Skin epidermis (tissue), 12 donors: ENCODE measurements around the gene HIP1R.
A peak's percentile ranks its signal among the peaks of the same experiment; 100 is the strongest.
"Not testable (repeated sequence)": the region's sequence is repeated elsewhere in the genome, so short reads cannot be mapped to it uniquely, and the experiment has no call there.

Source experiments
- H3K27ac ChIP-seq, 21 experiments: fragments of 200-600 bp; sonication (generic) in 11 of 21; one replicate each; pipeline ENCODE4 v1.5.0; 2020; ENCODE audit warnings: mild to moderate bottlenecking in 3 of 21, inconsistent platforms in 2 of 21, moderate library complexity in 2 of 21
- H3K4me3 ChIP-seq, 7 experiments: fragments of 200-600 bp; sonication (generic) in 2 of 7; one replicate each; pipeline ENCODE4 v1.5.0; 2020; ENCODE audit warnings: inconsistent platforms in 2 of 7, mild to moderate bottlenecking in 2 of 7, moderate library complexity in 1 of 7

HIP1R gene

DNA sequence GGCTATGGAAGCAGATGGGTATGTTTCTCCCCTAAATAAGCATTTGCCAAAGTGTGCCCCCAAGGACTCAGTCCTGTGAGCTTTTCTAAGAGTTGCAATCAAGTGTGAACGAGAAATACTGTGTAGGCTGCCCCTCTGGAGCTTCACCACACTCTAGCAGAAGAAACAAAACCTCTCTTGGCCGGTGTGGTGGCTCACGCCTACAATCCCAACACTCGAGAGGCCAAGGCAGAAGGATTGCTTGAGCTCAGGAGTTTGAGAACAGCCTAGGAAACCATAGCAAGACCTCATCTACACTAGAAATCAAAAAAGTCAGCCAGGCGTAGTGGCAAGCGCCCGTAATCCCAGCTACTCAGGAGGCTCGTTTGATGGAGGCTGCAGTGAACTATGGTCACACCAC, 50.9 kb downstream of the HIP1R start:
- Histone ChIP-seq H3K4me3 (no peak overlapping the region), H3K27ac (peak overlapping the region in 12 of 21 experiments; percentile 1 to 92 (median 80))

DNA sequence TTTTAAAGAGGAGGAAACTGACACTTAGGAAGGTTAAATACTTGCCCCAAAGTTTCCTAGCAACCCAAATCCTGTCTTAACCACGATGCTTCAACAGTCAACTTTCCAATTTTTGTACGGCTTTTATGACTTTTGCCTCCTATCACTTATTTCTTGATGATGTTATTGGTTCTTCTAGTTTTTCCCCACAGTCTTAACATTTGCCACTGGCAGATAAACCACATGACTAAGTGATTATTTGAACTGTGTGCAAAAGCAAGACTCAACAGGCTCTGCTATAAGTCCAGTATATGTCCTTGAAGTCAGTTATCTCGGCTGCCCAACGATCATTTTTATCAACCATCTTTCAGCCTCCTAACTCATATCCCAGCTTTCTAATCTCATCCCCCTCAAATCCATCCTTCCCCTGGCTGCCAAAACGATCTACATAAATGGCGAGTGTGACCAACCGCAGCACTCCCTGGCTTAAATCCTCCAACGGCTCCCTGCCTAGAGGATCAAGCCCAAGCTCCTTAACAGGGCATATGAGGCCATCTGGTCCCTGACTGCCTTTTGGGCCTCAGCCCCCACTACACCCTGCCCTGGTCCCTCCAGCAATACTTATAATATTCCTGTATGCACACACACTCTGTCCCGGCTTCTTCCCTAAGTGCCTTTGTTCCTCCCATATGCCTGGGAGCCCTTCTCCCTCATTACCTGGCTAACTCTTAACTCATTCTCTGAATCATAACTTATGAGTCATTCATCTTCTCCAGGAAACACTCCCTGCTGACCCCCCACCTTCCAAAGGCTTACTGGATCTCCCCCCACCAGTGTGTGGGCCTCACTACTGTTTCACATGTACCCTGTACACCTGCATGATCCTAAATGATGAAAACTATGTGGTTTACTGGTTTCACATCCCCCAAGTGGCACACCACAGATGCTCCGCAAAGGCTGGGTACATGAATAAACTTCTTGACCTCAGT, 51.9 kb downstream of the HIP1R start:
- peak overlapping the region in 20 of 21 experiments; percentile 13 to 92 (median 80) for H3K27ac ChIP-seq
- H3K4me3 ChIP-seq: peak overlapping the region in 1 of 7 experiments; percentile 20

DNA sequence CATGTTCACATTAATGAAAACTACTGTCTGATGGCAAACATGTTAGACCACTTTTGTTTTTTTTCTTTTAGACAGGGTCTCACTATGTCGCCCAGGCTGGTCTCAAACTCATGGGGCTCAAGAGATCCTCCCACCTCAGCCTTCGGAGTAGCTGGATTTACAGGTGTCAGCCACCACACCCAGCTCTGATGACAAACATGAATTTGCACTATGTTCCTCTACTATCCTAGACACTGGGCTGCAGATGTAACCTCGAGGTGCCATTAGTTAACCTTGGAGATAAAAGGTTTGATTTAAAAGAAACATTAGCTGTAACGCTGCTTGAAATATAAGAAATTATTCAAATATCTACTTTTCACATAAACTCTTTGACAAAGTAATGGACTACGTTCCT, 52.6 kb downstream of the HIP1R start:
- Histone ChIP-seq H3K27ac (peak overlapping the region in 20 of 21 experiments; percentile 13 to 92 (median 80)), H3K4me3 (peak overlapping the region in 1 of 7 experiments; percentile 20)

DNA sequence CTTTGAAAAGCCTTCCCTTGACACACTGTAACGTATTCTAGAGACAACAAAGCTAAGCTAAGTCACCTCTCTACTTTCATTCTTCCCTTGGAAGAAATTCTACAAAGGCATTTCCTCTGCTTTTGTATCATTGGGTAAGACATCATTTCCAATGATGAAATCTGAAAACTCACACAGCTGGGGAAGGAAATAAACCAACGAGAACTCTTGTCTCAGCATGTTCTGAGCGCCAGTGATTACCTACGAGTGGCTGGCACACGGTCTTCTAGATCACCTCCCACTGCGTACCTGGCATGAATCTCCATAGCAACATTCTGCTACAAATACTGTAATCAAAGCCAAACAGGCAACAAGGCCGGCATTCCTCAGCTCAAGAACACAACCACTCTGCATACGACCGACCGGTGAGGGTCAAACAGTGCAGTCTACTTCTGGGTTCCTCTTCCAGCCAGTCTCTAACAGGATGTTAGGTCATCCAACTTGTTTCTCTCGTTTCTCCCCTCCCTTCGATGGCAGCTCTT, 53.0 kb downstream of the HIP1R start:
- Histone ChIP-seq H3K27ac (peak overlapping the region; percentile 33 to 93 (median 80)), H3K4me3 (peak overlapping the region in 2 of 7 experiments; percentile 5 to 20)

DNA sequence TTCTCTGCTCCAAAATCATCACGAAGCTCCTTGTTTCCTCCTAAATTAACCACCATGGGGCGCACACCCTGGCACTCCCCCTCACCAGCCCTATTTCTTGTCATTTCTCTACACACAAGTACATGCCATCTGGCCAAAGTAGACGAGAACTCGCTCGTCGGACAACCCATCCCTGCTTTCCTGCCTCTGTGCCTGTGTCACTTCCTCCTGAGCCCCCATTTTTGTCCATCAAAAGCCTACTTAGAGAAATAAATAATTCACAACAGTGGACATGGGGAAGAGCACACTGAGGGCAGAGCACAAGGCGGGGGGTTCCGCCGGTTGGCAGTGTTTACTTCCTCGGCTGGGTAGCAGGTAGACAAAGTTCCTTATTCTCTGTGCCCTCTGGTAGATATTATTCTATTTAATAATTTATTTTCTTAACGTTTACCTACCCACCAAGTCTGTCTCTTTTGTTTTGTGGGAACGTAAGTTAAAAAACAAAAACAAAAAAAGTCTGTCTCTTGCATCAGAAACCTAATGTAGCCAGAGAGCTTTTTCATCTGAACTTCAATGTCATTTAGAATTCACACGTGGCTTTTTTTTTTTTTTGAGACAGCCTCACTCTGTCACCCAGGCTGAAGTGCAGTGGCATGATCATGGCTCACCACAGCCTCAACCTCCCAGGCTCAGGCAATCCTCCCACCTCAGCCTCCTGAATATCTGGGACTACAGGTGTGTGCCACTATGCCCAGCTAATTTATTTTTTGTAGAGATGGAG, 54.7 kb downstream of the HIP1R start:
- peak overlapping the region in 17 of 21 experiments; percentile 36 to 93 (median 83) for H3K27ac ChIP-seq
- no peak overlapping the region for H3K4me3 ChIP-seq

DNA sequence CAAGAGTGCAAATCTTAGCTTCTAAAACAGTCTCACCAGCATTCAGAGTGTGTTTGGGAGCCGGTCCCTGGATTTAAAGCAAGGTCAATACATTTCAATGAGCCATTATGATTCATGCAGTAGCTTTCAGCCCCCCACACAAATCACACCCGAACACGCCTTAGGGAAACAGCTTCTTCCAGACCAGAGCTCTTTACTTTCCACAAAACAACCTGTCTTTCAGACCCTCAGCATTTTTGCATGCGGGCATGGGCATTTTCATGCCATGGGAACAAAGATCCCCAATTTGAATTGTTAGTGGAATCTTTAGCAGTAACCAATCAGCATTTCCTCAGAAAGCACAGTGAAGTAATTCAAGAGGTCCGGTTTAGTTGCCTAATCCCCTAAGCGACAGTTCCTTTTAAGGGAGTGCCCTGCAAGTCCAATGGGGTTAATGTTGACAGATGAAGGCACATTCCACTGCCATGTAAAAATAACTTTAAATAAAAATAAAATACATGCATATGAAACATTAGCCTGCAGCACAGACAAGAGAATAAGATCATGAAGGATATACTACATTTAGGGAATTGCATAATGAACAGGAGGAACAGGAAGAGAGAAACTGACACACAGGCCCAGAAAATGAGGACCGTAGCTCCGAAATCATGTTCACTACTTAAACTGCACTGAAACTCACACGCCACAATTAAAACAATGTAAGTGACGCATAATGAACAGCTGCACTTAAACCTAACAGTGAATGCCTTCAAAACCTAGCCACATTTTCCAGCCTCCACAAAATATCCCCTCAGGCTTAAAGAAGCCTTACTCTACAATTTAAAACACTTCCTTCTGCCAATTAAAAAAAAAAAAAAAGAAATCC, 56.6 kb downstream of the HIP1R start:
- peak overlapping the region in 1 of 7 experiments; percentile 4 for H3K4me3 ChIP-seq
- peak overlapping the region in 18 of 21 experiments; percentile 32 to 84 (median 62) for H3K27ac ChIP-seq

DNA sequence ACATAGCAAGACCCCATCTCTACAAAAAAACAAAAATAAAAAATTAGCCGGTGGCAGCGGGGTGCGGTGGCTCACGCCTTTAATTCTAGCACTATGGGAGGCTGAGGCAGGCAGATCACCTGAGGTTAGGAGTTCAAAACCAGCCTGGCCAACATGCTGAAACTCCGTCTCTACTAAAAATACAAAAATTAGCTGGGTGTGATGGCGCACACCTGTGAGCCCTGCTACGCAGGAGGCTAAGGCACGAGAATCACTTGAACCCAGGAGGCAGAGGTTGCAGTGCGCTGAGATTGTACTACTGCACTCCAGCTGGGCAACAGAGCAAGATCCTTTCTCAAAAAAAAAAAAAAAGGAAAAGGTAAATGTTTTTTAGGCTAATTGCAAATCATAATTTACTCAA, 57.5 kb downstream of the HIP1R start:
- peak overlapping the region in 17 of 21 experiments; percentile 5 to 84 (median 62) for H3K27ac ChIP-seq
- not testable (repeated sequence) for H3K4me3 ChIP-seq

DNA sequence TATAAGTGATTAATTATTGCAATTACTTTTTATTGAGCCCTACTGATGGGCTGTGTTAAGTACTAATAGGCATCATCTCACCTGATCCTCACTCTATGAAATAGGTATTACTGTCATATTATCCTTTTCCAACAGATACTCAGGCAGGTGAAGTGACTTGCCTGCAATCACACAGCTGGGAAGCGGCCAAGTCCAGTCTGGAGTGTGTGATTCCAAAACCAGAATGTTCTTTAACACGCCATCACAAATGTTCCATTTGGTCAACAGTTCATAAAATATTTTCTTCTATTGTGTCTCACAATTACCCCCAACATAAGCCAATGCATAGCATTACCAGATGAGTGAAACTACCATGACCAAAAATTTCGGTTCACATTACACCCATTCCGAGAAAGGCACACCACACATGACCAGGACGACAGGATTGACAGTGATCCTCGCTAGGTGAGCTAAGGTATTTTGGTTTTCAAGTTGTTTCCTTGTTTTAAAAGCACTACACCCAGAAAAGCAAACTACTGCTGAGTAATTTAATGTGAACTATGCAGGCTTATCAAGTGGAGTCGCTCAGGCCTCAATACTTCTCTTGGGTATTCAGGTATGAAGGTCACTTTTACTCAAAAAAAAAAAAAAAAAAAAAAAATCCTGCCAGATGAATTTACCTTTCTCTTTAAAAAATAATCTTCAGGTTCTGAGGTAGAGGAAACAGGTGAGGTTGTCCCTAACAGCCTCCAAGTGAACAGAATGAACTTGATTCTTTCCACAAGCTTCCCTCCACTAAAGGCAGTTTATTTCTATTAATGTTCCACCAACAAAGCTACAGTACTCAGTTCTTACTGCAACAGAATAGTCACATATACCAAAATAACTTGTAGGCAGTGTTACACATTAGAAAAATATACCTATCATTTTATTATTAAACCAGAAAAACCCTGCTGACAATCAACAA, 58.2 kb downstream of the HIP1R start:
- peak overlapping the region in 5 of 7 experiments; percentile 50 to 88 (median 77) for H3K4me3 ChIP-seq
- H3K27ac ChIP-seq: peak overlapping the region in 13 of 21 experiments; percentile 21 to 100 (median 95)

DNA sequence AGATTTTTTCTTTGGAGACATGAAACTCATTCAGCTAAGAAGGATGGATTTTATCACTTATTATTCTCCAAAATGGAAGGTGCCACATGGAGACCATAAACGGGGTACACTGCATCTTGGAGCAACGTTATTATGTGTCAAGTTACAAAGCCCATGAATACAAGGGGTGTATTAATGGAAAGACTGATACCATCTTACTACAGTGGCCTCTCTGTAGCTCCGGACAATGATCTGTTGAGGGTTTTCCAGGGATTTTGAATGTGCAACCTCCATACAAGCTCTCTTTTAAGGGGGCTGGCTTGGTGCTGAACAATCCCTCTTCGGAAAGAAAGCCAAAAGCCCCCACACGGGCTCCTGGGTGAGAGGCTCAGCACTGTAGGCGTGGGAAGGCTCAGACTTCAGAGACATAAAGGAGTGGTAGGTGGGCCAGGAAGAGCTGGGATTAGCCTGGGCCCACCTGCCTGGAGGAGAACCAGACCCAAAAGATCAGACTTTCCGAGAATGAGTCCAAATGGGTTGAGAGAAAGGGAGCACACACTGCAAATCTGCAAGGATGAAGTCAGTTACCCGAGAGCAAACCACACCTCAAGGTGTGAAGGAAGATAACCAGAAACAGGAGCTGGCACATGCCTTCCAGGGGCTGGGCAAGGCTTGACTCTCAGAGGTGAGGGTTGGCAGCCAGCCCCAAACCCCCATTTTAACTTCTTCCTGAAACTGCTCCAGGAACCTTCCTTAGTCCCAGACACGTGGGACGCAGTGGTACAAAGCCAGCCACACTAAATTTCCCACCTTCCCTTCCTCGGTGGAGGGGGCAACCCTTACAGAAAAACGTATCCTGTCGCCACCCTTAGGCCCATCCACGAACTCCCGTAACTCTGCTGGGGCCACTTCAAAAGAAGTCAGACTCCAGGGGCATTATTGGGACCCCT, 59.2 kb downstream of the HIP1R start:
- H3K27ac ChIP-seq: peak overlapping the region; percentile 79 to 100 (median 94)
- H3K4me3 ChIP-seq: peak overlapping the region; percentile 50 to 88 (median 77)

DNA sequence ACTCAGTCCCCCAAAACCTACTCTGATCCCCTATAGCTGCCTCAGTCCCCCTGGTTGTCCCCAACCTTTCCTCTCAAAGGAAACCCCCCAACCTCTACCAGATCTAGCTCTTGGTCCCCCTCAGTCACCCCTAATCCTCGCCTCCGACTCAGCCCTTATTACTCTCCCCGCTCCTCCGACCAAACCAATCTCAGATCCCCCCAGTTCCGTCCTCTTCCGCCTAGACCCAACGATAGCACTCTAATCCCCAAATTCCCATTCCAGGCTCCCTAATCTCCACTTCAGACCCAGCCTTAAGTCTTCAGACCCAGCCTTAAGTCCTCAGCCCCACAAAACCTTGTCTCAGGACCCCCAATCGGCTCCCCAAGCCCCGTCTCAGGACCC, 60.1 kb downstream of the HIP1R start:
- H3K27ac ChIP-seq: peak overlapping the region; percentile 79 to 100 (median 94)
- H3K4me3 ChIP-seq: peak overlapping the region; percentile 50 to 88 (median 77)

DNA sequence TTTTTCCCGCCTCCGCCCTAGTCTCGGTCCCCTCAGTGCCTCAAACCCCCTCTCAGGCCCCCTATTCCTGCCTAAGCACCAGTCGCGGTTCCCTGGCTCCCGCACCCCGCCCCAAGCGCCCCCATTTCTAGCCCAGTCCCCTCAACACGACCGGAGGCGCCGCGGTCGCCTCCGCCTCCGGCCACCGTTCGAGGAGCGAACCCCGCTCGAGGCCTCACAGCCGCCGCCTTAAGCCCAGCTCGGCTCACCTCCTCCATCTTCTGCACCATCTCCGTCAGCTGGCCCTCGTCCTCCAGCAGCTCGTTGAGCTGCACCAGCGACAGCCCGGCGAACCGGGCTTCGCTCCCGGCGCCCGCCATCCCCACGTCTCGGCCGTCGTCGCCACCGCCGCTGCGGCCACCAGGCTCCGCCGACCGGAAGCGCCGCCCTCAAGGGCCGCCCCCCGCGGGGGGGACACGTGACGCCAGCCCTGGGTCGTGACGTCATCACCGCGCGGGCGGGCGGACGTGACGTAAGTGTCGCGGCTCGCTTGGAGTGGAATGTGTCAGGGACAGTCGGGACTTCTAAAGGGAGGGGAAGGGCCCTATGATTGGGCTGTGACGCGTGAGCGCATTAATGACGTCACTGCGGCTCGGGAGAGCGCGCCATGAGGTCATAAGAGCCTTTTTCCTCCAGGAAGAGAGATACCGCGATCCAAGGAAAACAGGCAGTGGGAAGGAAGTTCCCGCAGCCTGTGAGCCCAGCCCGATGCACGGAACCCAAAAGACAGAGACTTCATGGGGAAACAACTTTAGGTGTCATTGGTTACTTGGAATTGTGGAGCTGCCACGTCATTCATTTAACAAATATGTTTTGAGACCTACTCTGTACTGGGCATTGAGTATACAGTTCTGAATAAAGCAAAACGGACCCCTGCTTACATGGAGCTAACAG, 60.7 kb downstream of the HIP1R start, which contains the start of gene VPS37B:
TSS of gene VPS37B (minus strand) at position 421 of the 933 bp plus-strand sequence. CDS start at position 359, 62 bp downstream.
- Histone ChIP-seq H3K27ac (peak within 1 kb of the TSS; percentile 79 to 100 (median 94)), H3K4me3 (peak within 1 kb of the TSS; percentile 50 to 88 (median 77))

DNA sequence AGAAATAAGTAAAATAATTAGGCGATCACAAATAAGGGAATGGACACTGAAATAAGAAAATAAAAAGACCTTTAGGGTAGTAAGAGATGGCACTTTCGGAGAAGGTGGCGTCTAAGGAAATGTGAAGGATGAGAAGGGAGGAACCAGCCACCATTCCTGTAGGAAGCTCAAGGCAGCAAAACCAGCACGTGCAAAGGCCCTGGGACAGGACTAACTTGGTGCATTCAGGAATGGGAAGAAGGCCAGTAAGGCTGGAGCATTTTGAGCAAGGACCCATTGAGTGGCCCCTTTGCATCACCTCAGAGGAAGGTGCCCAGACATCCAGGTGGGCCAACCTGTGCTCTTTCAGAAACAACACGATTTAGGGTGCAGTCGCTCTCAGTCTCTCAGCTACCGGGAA, 61.4 kb downstream of the HIP1R start:
- Histone ChIP-seq H3K4me3 (no peak overlapping the region), H3K27ac (peak overlapping the region in 12 of 21 experiments; percentile 17 to 100 (median 95))

DNA sequence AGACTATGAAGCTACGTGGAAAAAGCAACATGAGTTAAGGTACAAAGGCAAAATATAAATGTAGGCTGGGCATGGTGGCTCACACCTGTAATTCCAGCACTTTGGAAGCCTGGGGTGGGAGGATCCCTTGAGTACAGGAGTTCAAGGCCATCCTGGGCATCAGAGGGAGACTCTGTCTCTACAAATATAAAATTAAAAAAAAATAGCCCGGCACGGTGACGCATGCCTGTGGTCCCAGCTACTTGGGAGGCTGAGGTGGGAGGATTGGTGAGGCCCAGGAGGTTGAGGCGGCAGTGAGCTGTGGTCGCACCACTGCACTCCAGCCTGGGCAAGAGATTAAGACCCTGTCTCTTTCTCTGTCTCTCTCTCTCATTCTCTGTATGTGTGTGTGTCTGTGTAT, 64.6 kb downstream of the HIP1R start:
- Histone ChIP-seq H3K4me3 (no peak overlapping the region), H3K27ac (peak overlapping the region in 5 of 21 experiments; percentile 4 to 82 (median 72))

DNA sequence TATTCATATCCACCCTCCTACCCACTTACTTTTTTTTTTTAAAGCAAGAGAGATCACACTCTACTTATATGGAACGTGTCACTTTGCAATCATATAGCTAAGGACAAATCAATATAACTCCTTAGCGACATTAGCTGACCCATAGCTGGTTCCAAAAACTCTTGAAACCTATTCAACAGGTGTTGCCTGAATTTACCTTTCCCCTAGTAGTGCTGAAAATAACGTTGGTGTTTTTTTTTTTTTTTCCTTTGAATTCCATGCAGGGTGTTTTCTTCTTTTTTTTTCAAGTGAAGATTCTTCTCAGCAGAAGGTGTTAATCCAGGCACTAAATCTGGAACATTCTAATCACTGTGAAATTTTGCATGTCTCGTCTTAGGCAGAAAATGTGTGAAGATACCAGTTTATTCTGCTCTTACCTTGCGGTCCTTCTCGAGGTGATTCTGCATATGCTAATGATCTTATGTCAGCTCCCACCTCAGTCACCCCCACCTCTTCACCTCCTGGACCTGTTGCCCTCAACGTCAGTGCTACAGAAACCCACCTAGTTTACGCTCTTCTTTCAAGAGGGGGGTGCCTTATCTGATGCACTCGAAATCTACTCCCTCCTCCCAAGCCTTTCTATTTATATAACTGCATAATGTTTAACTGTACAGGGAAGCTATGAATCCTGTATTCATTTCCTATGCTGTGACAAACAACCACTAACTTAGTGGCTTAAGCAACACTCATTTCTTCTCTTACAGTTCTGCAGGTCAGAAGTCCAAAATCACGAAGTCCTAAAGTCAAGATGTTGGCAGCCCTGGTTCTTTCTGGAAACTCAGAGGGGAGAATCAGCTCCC, 67.8 kb downstream of the HIP1R start:
- Histone ChIP-seq H3K27ac (no peak overlapping the region), H3K4me3 (no peak overlapping the region)

DNA sequence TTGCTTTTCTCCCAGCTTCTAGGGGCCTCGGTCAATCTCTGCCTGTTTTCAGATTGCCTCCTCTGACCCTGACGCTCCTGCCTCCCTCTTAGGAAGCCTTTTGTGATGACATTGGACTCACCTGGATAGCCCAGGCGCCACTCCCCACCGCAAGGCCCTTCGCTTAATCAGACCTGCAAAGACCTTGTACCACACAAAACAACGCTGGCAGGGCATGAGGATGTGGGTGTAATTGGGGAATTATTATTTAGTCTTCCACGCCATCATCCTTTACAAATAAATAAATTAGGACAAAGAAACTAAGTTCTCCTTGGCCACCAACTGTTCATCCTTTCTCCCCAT, 68.4 kb downstream of the HIP1R start:
- H3K4me3 ChIP-seq: no peak overlapping the region
- no peak overlapping the region for H3K27ac ChIP-seq
